Measurements from ENCODE around the gene MACROD2. TPM values are rescaled to one million over a fixed set of nuclear protein-coding genes. Genes with fewer than 3 reads are reported as not detected.
"Not testable (repeated sequence)": the region's sequence is repeated elsewhere in the genome, so short reads cannot be mapped to it uniquely, and the experiment has no call there.

Gene MACROD2
- total RNA-seq, 1 donor from 2014 or later: 2.5 TPM

DNA sequence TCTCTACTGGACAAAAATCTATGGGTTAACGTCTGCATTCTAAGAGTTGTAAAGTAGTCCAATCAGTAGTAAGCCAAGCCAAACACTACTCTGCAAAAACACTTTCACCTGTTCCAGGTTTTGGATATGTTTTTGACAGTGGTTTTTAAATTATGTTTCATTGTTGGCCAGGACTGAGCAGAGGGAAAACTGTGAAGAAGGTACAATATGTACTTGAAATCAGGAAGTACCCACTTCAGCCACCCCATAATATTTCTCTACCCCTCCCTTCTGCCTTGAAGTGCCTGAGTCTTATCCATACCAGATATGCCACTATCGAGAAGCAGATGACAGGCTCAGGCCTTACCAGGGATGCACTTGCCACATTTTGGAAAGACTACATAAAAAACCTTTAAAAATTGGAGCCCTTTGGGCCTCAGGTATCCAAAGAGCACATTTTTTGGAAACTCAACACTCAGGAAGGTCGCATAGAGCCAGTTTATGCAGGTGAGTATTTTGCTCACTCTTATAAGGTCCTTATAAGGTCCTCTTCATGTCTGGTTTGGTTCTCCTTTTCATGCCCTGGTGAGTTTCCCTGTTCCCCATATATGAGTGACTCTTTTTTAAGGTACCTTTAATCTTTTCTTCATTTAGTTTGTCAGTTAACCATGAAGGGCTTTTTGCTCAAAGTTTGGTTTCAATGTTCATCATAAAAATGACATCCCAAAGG, 1201.4 kb downstream of the MACROD2 start:
- Mint-ChIP-seq H3K4me1 (ENCODE audit: unreplicated experiment) (no peaks in the 10 kb centered on the region), H3K27ac (ENCODE audit: unreplicated experiment) (no peak overlapping the region), H3K27me3 (ENCODE audit: unreplicated experiment) (no peaks in the 10 kb centered on the region), H3K36me3 (ENCODE audit: unreplicated experiment) (no peaks in the 10 kb centered on the region), H3K4me3 (ENCODE audit: unreplicated experiment) (no peak overlapping the region), H3K9me3 (ENCODE audit: unreplicated experiment) (peaks cover under 1% of the 10 kb centered on the region)
- DNase-seq (ENCODE audit: extremely low spot score, unreplicated experiment): no peak
- TF ChIP-seq, protein P1, sequence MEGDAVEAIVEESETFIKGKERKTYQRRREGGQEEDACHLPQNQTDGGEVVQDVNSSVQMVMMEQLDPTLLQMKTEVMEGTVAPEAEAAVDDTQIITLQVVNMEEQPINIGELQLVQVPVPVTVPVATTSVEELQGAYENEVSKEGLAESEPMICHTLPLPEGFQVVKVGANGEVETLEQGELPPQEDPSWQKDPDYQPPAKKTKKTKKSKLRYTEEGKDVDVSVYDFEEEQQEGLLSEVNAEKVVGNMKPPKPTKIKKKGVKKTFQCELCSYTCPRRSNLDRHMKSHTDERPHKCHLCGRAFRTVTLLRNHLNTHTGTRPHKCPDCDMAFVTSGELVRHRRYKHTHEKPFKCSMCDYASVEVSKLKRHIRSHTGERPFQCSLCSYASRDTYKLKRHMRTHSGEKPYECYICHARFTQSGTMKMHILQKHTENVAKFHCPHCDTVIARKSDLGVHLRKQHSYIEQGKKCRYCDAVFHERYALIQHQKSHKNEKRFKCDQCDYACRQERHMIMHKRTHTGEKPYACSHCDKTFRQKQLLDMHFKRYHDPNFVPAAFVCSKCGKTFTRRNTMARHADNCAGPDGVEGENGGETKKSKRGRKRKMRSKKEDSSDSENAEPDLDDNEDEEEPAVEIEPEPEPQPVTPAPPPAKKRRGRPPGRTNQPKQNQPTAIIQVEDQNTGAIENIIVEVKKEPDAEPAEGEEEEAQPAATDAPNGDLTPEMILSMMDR (IDR thresholded peaks at IDR 0.05): no peak

DNA sequence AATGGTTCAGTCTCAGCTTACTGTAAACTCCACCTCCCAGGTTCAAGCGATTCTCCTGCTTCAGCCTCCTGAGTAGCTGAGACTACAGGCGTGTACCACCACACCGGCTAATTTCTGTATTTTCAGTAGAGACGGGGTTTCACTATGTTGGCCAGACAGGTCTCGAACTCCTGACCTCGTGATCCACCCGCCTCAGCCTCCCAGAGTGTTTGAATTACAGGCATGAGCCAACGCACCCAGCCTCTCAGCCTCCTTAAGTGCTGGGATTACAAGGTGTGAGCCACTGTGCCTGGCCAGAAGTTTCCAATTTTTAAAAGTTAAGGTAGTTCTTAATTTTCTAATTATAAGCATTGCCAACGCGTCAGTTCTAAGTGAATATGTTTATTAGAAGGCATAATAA, 1202.7 kb downstream of the MACROD2 start:
- H3K36me3 Mint-ChIP-seq (ENCODE audit: unreplicated experiment); H3K27me3 Mint-ChIP-seq (ENCODE audit: unreplicated experiment); H3K4me3 Mint-ChIP-seq (ENCODE audit: unreplicated experiment); H3K27ac Mint-ChIP-seq (ENCODE audit: unreplicated experiment); H3K4me1 Mint-ChIP-seq (ENCODE audit: unreplicated experiment); DNase-seq (ENCODE audit: extremely low spot score, unreplicated experiment): not testable (repeated sequence)
- H3K9me3 Mint-ChIP-seq (ENCODE audit: unreplicated experiment): peaks cover 13% of the 10 kb centered on the region

- no peak for DNase-seq (ENCODE audit: extremely low spot score, unreplicated experiment)
- H3K9me3 Mint-ChIP-seq (ENCODE audit: unreplicated experiment): peaks cover 15% of the 10 kb centered on the region
- TF ChIP-seq, protein P1 (IDR thresholded peaks at IDR 0.05): no peak
- H3K36me3 Mint-ChIP-seq (ENCODE audit: unreplicated experiment): no peaks in the 10 kb centered on the region
- no peak overlapping the region for H3K27ac Mint-ChIP-seq (ENCODE audit: unreplicated experiment)
- H3K4me3 Mint-ChIP-seq (ENCODE audit: unreplicated experiment): no peak overlapping the region
- no peaks in the 10 kb centered on the region for H3K27me3 Mint-ChIP-seq (ENCODE audit: unreplicated experiment)
- no peaks in the 10 kb centered on the region for H3K4me1 Mint-ChIP-seq (ENCODE audit: unreplicated experiment)
Observed at GRCh38 chr20:15199698-15200097, 1204.4 kb downstream of the MACROD2 start.

- H3K27me3 Mint-ChIP-seq (ENCODE audit: unreplicated experiment): no peaks in the 10 kb centered on the region
- H3K9me3 Mint-ChIP-seq (ENCODE audit: unreplicated experiment): peaks cover 15% of the 10 kb centered on the region
- DNase-seq (ENCODE audit: extremely low spot score, unreplicated experiment): no peak
- TF ChIP-seq, protein P1 (IDR thresholded peaks at IDR 0.05): no peak
- no peaks in the 10 kb centered on the region for H3K4me1 Mint-ChIP-seq (ENCODE audit: unreplicated experiment)
- H3K36me3 Mint-ChIP-seq (ENCODE audit: unreplicated experiment): no peaks in the 10 kb centered on the region
- H3K4me3 Mint-ChIP-seq (ENCODE audit: unreplicated experiment): no peak overlapping the region
- no peak overlapping the region for H3K27ac Mint-ChIP-seq (ENCODE audit: unreplicated experiment)
Observed at GRCh38 chr20:15200147-15200565, 1204.8 kb downstream of the MACROD2 start.

DNA sequence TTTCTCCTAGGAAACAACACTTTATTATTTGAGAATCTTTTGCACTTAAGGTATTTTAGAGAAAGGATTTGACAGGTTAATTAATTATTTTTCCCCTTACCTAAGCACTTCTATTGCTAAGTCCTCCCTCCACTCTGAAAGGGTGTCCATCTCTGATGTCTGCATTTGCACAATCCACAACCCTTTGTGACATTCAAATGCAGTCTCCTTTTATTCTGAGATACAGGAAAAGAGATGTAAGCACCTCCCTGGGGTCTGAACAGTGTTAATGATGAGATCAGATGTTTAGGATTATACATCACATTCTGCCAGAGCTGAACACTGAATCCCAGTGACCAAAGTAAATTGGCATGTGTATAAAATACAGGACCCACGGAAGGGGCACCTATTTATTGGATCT, 1206.3 kb downstream of the MACROD2 start:
- Mint-ChIP-seq H3K4me3 (ENCODE audit: unreplicated experiment) (no peak overlapping the region), H3K9me3 (ENCODE audit: unreplicated experiment) (peaks cover 15% of the 10 kb centered on the region), H3K36me3 (ENCODE audit: unreplicated experiment) (no peaks in the 10 kb centered on the region), H3K27ac (ENCODE audit: unreplicated experiment) (no peak overlapping the region), H3K4me1 (ENCODE audit: unreplicated experiment) (no peaks in the 10 kb centered on the region), H3K27me3 (ENCODE audit: unreplicated experiment) (no peaks in the 10 kb centered on the region)
- TF ChIP-seq, protein P1 (IDR thresholded peaks at IDR 0.05): no peak
- DNase-seq (ENCODE audit: extremely low spot score, unreplicated experiment): no peak

Data from osteocyte (in vitro differentiated cells).